SK-N-SH (cell line): ENCODE data around the gene MCF2L2. TPM values are rescaled to one million over a fixed set of nuclear protein-coding genes. Genes with fewer than 3 reads are reported as not detected.

Experiments used
- CTCF ChIA-PET: fragments of 300-600, 350-600 bp; formaldehyde crosslinking; extraction: SDS; loops from one replicate; lab custom pipeline; 2021; lab: Yijun Ruan, JAX
- POLR2A ChIA-PET: fragments of 350-600 bp; sonication (Branson Sonifier 250); formaldehyde crosslinking; extraction: SDS; loops from one replicate; lab custom pipeline; 2020; ENCODE audit warnings: antibody characterized with exemption, inconsistent platforms; lab: Yijun Ruan, JAX
- DNase-seq: peaks from one replicate; pipeline ENCODE4 v3.0.0; 2012
- H2AFZ ChIP-seq: fragments of 200-600 bp; sonication (generic); 2 replicates; pipeline ENCODE4 v1.8.1; 2016; ENCODE audit warnings: antibody characterized with exemption, mild to moderate bottlenecking, low read depth
- H3F3A ChIP-seq: fragments of 200-600 bp; sonication (generic); replicated peaks from 2 replicates; pipeline ENCODE3; 2016; ENCODE audit warnings: antibody characterized with exemption, mild to moderate bottlenecking; ENCODE audit not compliant: insufficient read depth
- H3K27ac ChIP-seq, 2 experiments: fragments of 200-500 bp in 1 of 2; fragments of 200-600 bp in 1 of 2; sonication (Bioruptor generic) in 1 of 2; sonication (generic), shearing (Covaris generic) in 1 of 2; 2 replicates each; pipeline versions ENCODE4 v1.5.1 to v1.6.1; 2014 to 2016; ENCODE audit warnings: low read depth in 2 of 2, inconsistent platforms in 1 of 2, low read length in 1 of 2, mild to moderate bottlenecking in 1 of 2, mixed read lengths in 1 of 2
- H3K27me3 ChIP-seq: fragments of 200-600 bp; sonication (generic), shearing (Covaris generic); 2 replicates; pipeline ENCODE4 v1.6.1; 2016; ENCODE audit warnings: mixed run types; ENCODE audit not compliant: insufficient read depth
- H3K36me3 ChIP-seq, 2 experiments: fragments of 200-500 bp in 1 of 2; fragments of 200-600 bp in 1 of 2; sonication (Bioruptor generic) in 1 of 2; sonication (generic) in 1 of 2; replicated peaks in 1 of 2; 2 replicates each; pipeline versions ENCODE3 to v1.5.1; 2014 to 2016; ENCODE audit warnings: low read length in 1 of 2, mild to moderate bottlenecking in 1 of 2; ENCODE audit not compliant: insufficient read depth in 2 of 2, control insufficient read depth in 1 of 2
- H3K4me1 ChIP-seq, 2 experiments: fragments of 200-500 bp in 1 of 2; fragments of 200-600 bp in 1 of 2; sonication (Bioruptor generic) in 1 of 2; sonication (generic), shearing (Covaris generic) in 1 of 2; 2 replicates each; pipeline versions ENCODE4 v1.5.1 to v1.6.1; 2014 to 2016; ENCODE audit warnings: low read depth in 1 of 2, low read length in 1 of 2, mixed run types in 1 of 2; ENCODE audit not compliant: insufficient read depth in 2 of 2, control insufficient read depth in 1 of 2
- H3K4me2 ChIP-seq: fragments of 200-600 bp; sonication (generic), shearing (Covaris generic); 2 replicates; pipeline ENCODE4 v1.6.1; 2017; ENCODE audit warnings: mixed run types
- H3K4me3 ChIP-seq, 2 experiments: fragments of 200-500 bp in 1 of 2; fragments of 200-600 bp in 1 of 2; sonication (Bioruptor generic) in 1 of 2; sonication (generic), shearing (Covaris generic) in 1 of 2; 2 replicates each; pipeline versions ENCODE4 v1.5.1 to v1.8.1; 2014 to 2016; ENCODE audit warnings: low read depth in 2 of 2, inconsistent platforms in 1 of 2, low read length in 1 of 2, mild to moderate bottlenecking in 1 of 2, mixed read lengths in 1 of 2, moderate library complexity in 1 of 2
- H3K79me2 ChIP-seq: fragments of 200-600 bp; sonication (generic); 2 replicates; pipeline ENCODE4 v1.8.1; 2017; ENCODE audit warnings: mild to moderate bottlenecking; ENCODE audit not compliant: insufficient read depth
- H3K9ac ChIP-seq: fragments of 200-600 bp; sonication (generic); 2 replicates; pipeline ENCODE4 v1.6.1; 2017; ENCODE audit warnings: mixed run types
- H3K9me2 ChIP-seq: fragments of 200-600 bp; sonication (generic); 2 replicates; pipeline ENCODE4 v1.6.1; 2017; ENCODE audit warnings: mixed run types
- H3K9me3 ChIP-seq: fragments of 200-600 bp; sonication (generic); 2 replicates; pipeline ENCODE4 v1.6.1; 2017; ENCODE audit warnings: mixed run types, mild to moderate bottlenecking, moderate library complexity
- H4K20me1 ChIP-seq: fragments of 200-600 bp; sonication (generic); 2 replicates; pipeline ENCODE4 v1.6.1; 2017; ENCODE audit warnings: mild to moderate bottlenecking, mixed run types; ENCODE audit not compliant: insufficient read depth
- ELF1 ChIP-seq: IDR thresholded peaks from 2 replicates; pipeline ENCODE4 v1.4.0; 2012
- EP300 ChIP-seq, 2 experiments: IDR thresholded peaks; 2 replicates each; pipeline versions ENCODE4 v1.4.0 to v1.6.1; 2012; ENCODE audit warnings: borderline replicate concordance in 1 of 2, low read depth in 1 of 2, low read length in 1 of 2
- FOXJ3 ChIP-seq: sonication (generic); formaldehyde crosslinking; IDR thresholded peaks from 2 replicates; pipeline ENCODE4 v1.5.1; 2020; ENCODE audit warnings: mild to moderate bottlenecking, missing genetic modification reagents
- FOXM1 ChIP-seq: IDR thresholded peaks from 2 replicates; pipeline ENCODE4 v1.4.0; 2012; ENCODE audit warnings: low read depth, mild to moderate bottlenecking
- GABPA ChIP-seq: IDR thresholded peaks from 2 replicates; pipeline ENCODE4 v1.4.0; 2012; ENCODE audit warnings: low read depth, mild to moderate bottlenecking
- RFX5 ChIP-seq: IDR thresholded peaks from 2 replicates; pipeline ENCODE4 v1.6.1; 2012; ENCODE audit warnings: mild to moderate bottlenecking, improper control_type of control experiment, low read length
- TEAD4 ChIP-seq: IDR thresholded peaks from 2 replicates; pipeline ENCODE4 v1.4.0; 2012; ENCODE audit warnings: mild to moderate bottlenecking, borderline replicate concordance; ENCODE audit not compliant: insufficient read depth
- WGBS: methylation state at CpG from one replicate; pipeline ENCODE4 v1.1.6; 2017; ENCODE audit warnings: low lambda C conversion rate; 5-methylcytosine and 5-hydroxymethylcytosine counted together
- polyA plus RNA-seq, 3 experiments: library from polyadenylated mRNA; depleted of rRNA; stranded (reverse); fragments of >200 nt; gene quantifications; 2 replicates each; pipeline ENCODE4 v1.2.3, GENCODE V29; 2012
- TF ChIP-seq, protein P1 (sequence below): fragments of 150-350 bp; IDR thresholded peaks from 2 replicates; pipeline ENCODE4 v1.6.1; 2016; ENCODE audit warnings: mild to moderate bottlenecking, low read depth, low read length
- TF ChIP-seq, protein P2 (sequence below): IDR thresholded peaks from 2 replicates; pipeline ENCODE4 v1.4.0; 2012; ENCODE audit warnings: low read depth, borderline replicate concordance
- TF ChIP-seq, protein P3 (sequence below): fragments of 150-350 bp; IDR thresholded peaks from 2 replicates; pipeline ENCODE4 v1.6.1; 2017; ENCODE audit warnings: antibody characterized with exemption, low read length, low read depth, borderline replicate concordance
- TF ChIP-seq, protein P4 (sequence below): IDR thresholded peaks from 2 replicates; pipeline ENCODE4 v1.6.1; 2012; ENCODE audit warnings: mild to moderate bottlenecking, low read depth, low read length, moderate library complexity

MCF2L2 gene
- polyA plus RNA-seq, 1 of the 3 experiments (the other 2 are of a cell fraction) = 0.56 TPM

DNA sequence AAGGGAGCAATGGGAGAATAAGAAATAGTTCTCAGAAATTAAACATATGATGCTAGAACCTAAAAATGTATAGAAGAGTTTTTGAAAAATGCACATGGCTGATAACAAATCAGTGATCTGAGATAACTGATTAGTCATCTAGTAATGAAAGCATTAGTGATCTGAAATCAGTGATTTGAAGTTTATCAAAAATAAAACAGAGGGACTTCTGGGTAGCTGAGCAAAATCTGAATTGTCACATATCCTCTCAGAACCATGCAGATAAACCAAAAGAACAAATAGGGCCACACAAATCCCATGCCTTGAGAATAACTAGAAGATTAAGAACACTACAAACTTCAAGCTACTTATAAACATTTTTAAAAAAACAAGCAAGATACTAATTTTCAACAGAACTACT, 71.5 kb downstream of the MCF2L2 start (continued):
- TF ChIP-seq, protein P1, sequence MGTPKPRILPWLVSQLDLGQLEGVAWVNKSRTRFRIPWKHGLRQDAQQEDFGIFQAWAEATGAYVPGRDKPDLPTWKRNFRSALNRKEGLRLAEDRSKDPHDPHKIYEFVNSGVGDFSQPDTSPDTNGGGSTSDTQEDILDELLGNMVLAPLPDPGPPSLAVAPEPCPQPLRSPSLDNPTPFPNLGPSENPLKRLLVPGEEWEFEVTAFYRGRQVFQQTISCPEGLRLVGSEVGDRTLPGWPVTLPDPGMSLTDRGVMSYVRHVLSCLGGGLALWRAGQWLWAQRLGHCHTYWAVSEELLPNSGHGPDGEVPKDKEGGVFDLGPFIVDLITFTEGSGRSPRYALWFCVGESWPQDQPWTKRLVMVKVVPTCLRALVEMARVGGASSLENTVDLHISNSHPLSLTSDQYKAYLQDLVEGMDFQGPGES = no peak
- TF ChIP-seq, protein P2, sequence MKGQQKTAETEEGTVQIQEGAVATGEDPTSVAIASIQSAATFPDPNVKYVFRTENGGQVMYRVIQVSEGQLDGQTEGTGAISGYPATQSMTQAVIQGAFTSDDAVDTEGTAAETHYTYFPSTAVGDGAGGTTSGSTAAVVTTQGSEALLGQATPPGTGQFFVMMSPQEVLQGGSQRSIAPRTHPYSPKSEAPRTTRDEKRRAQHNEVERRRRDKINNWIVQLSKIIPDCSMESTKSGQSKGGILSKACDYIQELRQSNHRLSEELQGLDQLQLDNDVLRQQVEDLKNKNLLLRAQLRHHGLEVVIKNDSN = no peak
- TF ChIP-seq FOXJ3 (CRISPR knock-in tag) = no peak
- TF ChIP-seq FOXM1 = no peak
- TF ChIP-seq ELF1 = no peak
- no peak for TF ChIP-seq GABPA

DNA sequence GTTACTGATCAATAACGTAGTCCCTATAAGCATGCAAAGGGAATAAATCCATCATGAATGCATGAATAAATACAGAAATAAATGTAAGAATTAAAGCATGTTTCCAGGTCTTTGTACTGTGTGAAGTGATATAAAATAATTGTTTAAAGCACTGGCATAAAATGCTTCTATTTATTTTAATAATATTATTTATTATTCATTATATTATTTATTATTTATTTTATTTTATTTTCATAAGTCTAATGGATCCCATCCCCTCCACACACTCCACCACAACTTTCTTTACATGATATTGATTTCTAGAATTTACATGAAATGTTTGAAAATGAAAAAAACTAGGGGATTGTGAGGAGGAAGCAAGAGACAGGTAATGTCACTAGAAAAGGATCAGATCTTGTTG, 73.5 kb downstream of the MCF2L2 start:
- Histone ChIP-seq H3K4me3 (no peak overlapping the region), H3K9ac (no peak overlapping the region), H3F3A (no peaks in the 10 kb centered on the region), H3K4me1 (no peaks in the 10 kb centered on the region), H3K79me2 (no peaks in the 10 kb centered on the region), H2AFZ (no peak overlapping the region), H3K36me3 (no peaks in the 10 kb centered on the region), H3K9me3 (no peaks in the 10 kb centered on the region), H3K27me3 (no peaks in the 10 kb centered on the region), H3K9me2 (no peaks in the 10 kb centered on the region), H3K27ac (no peak overlapping the region), H3K4me2 (no peak overlapping the region), H4K20me1 (no peaks in the 10 kb centered on the region)
- WGBS = 86% methylated on average over 1 of the region's 1 CpG
- ChIA-PET CTCF (no interaction called here), POLR2A (interaction anchor here (0.6 kb wide), 1 partner anchor 230 kb away, joined by 3 read pairs; no protein-coding TSS in a partner anchor)
- no peak for TF ChIP-seq TEAD4
- no peak for TF ChIP-seq EP300 (IDR thresholded peaks at IDR 0.05; ENCODE audit: borderline replicate concordance in 1 of 2, low read depth in 1 of 2, low read length in 1 of 2)
- TF ChIP-seq, protein P3, sequence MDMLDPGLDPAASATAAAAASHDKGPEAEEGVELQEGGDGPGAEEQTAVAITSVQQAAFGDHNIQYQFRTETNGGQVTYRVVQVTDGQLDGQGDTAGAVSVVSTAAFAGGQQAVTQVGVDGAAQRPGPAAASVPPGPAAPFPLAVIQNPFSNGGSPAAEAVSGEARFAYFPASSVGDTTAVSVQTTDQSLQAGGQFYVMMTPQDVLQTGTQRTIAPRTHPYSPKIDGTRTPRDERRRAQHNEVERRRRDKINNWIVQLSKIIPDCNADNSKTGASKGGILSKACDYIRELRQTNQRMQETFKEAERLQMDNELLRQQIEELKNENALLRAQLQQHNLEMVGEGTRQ = no peak
- no peak for TF ChIP-seq RFX5
- TF ChIP-seq, protein P4, sequence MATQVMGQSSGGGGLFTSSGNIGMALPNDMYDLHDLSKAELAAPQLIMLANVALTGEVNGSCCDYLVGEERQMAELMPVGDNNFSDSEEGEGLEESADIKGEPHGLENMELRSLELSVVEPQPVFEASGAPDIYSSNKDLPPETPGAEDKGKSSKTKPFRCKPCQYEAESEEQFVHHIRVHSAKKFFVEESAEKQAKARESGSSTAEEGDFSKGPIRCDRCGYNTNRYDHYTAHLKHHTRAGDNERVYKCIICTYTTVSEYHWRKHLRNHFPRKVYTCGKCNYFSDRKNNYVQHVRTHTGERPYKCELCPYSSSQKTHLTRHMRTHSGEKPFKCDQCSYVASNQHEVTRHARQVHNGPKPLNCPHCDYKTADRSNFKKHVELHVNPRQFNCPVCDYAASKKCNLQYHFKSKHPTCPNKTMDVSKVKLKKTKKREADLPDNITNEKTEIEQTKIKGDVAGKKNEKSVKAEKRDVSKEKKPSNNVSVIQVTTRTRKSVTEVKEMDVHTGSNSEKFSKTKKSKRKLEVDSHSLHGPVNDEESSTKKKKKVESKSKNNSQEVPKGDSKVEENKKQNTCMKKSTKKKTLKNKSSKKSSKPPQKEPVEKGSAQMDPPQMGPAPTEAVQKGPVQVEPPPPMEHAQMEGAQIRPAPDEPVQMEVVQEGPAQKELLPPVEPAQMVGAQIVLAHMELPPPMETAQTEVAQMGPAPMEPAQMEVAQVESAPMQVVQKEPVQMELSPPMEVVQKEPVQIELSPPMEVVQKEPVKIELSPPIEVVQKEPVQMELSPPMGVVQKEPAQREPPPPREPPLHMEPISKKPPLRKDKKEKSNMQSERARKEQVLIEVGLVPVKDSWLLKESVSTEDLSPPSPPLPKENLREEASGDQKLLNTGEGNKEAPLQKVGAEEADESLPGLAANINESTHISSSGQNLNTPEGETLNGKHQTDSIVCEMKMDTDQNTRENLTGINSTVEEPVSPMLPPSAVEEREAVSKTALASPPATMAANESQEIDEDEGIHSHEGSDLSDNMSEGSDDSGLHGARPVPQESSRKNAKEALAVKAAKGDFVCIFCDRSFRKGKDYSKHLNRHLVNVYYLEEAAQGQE = no peak
- DNase-seq = no peak
